Measurements from ENCODE around the gene PITPNC1. TPM values are rescaled to one million over a fixed set of nuclear protein-coding genes. Genes with fewer than 3 reads are reported as not detected.

Gene PITPNC1
- total RNA-seq, 1 experiment from 2014 or later, result 10.4 TPM

DNA sequence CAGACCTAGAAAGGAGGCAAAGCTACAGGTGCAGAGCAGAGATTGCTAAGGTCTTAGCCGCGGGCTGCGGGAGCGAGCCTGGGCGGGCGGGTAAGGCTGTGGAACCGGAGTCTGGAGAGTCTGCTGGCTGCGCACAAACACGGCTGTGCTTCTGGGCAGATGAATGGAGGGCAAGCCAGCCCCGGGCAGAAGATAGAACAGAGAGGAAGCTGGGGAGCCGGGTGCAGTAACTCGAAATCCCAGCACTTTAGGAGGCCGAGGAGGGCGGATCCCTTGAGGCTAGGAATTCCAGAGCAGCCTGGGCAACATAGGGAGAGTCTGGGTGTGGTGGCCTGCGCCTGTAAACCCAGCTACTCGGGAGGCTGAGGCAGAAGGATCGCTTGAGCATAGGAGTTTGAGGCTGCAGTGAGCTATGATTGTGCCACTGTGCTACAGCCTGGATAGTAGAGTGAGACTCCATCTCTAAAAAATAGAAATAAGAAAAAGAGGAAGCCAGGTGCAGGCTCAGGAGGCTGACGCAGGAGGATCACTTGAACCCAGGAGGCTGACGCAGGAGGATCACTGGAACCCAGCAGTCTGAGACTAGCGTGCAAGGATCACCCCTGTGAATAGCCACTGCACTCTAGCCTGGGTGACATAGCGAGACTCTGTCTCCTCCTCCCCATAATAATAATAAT lies 56.3 kb downstream of the PITPNC1 start:
- DNase-seq (ENCODE audit: low read depth), result no peak

DNA sequence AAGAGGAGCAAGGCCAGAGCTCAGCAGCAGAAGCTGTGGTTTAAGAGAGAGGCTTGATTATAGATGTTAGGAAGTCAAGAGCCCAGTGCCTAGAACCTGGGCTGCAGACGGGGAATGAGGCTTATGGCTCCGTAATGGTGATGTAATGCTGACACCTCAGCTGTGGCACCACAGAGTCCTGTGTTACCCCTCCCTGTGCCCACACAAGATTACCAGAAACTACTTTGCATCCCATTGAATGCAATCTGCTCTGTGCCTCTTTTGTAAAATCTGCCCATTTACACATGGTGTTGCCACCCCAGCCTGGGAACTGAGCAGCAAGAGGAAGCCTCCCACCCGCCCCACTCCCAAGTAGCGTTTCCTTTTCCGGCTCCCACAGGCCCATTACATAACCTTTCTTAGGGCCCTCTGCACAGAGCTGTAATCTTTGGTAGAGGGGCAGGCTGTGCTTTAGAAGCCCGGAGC lies 57.0 kb downstream of the PITPNC1 start:
- no peak for DNase-seq (ENCODE audit: low read depth)

DNA sequence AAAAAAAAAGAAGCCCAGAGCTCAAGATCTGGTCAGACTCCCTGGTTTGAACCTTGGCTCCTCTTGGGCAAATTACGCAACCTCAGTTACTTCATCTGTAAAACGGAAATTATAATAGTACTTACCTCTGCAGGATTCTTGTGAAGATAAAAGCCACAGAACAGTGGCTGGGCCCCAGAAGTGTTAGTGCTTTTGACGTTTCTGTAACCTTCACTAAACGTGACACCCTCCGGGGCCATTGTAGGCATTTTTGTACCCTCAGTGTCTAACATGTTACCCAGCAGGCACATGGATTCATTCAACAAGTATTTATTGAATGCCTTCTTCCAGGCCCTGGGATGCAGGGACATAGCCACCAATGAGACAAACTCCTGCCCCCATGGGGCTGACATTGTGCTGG lies 58.0 kb downstream of the PITPNC1 start:
- no peak for DNase-seq (ENCODE audit: low read depth)

DNA sequence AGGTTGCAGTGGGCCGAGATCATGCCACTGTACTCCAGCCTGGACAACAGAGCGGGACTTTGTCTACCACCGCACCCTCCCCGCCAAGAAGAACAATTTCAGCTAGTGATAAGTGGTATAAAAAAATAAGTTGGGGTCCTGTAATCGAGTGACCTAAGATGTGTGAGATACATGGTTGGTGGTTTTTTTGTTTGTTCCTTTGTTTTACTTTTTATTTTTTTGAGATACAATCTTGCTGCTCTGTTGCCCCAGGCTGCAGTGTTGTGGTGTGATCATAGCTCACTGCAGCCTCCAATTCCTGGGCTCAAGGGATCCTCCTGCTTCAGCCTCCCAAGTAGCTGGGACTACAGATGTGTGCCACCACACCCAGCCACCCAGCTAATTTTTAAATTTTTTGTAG lies 58.7 kb downstream of the PITPNC1 start:
- no peak for DNase-seq (ENCODE audit: low read depth)

DNA sequence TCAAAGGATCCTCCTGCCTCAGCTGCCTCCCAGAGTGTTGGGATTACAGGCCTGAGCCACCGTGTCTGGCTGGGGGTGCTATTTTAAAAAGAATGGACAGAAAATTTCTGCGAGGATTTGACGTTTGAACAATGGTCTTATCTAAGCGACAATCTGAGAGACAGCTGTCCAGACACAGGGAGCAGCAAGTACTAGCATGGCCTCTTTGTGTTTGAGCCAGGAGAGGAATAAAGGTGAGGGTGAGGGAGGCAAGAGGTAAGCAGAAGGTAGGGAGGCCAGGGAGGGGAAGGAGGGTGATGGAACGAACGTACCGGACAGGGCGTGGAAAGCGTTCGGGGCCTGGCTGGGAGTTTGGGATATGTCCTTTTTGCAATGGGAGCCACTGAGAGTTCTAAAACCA lies 59.2 kb downstream of the PITPNC1 start:
- no peak for DNase-seq (ENCODE audit: low read depth)

DNA sequence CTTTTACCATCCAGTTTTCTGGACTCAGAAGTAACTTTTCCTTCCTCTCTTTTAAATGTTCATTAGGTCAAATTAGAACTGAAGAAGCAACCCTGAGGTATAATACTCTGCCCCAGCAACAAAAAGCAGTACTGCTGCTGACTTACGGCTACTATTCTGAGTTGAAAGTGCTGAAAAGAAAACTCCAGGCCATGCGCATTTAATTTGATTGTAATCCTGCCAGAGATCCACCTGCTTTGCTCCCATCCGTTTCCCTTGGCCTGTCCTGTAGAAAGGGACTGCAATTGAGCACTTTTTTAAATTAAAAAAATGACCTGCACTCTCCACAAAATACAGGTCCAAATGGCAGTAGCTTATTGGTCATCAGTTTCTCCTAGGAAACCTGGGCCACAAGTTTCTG lies 61.6 kb downstream of the PITPNC1 start:
- no peak for DNase-seq (ENCODE audit: low read depth)

DNA sequence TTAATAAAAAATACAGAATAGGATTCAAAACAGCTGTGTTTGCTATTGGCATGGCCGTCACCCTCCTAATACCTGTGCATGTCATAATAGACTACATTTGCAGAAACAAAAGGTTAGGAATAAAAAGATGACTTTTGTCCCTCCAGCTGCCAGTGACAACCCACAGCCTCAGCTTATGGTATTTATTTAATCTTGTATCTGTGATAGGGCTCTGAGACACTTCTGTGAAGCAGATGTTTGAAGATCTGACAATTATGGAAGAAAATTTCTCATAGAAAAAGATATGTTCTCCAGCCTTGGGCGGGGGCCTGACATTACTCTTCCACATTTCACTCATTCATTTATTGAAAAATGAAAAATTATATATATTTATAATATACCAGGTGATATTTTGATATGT lies 62.2 kb downstream of the PITPNC1 start:
- DNase-seq (ENCODE audit: low read depth), result no peak

DNA sequence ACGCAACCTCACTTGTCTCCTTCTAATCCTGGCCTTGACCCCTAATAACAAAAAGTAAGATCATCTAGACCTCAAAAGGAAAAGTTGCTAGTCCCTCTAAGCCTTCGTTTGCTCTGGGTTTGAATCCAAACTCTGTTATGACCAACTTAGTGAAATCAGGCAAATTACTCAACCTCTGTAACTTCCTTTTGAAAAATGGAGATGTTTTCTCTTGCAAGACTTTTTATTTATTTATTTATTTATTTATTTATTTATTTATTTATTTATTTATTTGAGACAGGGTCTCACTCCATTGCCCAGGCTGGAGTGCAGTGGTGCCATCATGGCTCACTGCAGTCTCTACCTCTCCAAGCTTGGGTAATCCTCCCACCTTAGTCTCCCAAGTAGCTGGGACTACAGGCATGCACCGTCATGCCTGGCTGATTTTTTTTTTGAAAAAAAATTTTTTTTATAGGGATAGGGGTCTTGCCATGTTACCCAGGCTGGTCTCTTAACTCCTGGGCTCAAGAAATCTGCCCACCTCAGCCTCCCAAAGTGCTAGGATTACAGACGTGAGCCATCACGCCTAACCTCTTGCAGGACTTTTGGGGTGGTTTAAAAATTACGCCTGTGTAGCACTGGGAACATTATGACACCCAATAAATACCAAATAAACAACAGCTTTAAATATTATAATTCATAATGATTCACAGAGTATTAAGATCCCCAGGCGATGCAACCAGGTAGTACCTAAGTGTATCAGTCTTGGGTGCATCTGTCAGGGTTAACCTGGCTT lies 63.4 kb downstream of the PITPNC1 start:
- DNase-seq (ENCODE audit: low read depth), result peak; percentile 6

DNA sequence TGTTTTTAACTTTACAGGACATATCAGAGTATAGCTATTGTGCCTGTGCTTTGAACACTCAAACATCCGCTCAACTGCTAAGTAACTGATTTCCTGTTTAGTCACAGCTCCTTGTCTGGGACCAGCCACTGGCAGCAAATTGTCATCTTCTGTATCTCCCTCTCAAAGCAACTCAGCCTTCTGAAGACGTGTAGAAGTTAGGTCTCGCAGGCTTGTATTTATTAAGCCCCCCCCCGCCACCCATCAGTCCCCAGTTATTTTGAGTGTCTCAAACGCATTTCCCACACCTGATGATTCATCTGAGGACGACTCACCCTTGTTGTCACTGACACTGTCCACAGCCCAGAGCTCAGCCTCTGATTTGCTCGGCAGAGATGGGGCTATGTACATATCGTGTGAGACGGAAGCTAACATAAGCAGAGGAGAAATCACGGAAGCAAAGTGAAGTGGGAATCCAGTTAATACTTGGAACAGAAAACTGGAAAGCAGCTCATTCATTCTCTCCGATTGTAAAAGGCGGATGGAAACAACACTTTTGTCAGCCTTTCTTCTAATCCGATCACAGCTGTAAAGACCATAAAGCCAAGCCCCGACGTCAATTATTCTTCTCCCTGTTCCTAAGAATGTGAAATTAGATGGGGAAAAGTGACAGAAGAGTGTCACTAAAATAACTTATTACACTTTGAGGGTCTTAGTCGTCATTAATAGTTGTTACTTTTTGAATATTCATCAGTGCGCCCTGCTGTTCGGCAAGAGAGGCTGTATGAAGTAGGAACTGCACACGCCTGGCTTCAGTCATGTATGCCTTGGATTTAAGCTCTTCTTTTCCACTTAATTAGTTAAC lies 64.2 kb downstream of the PITPNC1 start:
- DNase-seq (ENCODE audit: low read depth), result peak; percentile 83

DNA sequence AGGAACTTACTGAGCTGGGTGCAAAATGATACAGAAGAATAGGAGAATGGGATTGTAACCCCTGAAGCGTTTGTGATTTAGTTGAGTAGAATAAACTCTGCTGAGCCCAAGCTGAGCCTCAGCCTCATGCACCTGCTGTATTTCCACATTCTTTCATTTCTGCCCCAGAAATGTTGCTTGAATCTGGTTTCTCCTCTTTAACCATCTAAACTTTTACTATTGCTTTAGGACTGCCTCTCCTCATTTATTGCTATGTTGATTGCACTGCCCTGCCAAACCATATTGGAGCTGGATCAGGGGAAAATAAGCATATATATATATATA lies 64.8 kb downstream of the PITPNC1 start:
- no peak for DNase-seq (ENCODE audit: low read depth)

DNA sequence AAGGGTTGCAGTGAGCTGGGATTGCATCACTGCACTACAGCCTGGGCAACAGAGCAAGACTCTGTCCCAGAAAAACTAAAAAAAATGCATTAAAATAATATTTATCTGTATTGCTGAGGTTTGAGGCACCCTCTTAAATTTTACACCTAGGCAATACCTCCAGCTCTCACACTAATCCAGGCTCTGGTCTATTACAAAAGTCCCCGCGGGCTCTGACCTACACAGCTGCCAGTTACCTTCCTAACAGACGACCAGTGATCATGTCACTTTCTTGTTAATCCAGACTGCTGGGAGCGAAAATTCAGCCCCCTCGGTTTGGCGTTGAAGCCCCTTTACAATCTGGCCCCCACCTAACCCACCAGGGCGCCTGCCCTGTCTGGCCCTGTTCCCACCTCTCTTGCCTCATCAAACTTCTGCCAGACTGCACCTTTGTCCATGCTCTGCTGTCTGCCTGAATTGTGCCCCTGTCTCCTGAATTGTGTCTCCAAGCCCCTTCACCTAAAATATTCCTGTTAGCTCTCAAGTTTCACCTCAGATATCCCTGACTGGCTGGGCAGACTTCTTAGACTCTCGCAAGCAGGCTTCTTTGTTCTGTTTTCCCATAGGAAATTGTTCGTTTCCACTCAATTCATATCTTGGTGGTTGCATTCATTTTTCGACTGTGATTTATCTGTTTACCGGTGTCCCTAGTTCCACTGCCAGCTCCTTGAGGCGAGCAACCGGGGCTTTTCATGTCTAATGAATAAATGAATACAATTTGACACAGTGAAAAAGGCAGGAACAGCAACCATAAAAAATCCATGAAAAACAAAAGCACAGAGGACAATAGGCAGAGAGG lies 65.9 kb downstream of the PITPNC1 start:
- DNase-seq (ENCODE audit: low read depth), result no peak

DNA sequence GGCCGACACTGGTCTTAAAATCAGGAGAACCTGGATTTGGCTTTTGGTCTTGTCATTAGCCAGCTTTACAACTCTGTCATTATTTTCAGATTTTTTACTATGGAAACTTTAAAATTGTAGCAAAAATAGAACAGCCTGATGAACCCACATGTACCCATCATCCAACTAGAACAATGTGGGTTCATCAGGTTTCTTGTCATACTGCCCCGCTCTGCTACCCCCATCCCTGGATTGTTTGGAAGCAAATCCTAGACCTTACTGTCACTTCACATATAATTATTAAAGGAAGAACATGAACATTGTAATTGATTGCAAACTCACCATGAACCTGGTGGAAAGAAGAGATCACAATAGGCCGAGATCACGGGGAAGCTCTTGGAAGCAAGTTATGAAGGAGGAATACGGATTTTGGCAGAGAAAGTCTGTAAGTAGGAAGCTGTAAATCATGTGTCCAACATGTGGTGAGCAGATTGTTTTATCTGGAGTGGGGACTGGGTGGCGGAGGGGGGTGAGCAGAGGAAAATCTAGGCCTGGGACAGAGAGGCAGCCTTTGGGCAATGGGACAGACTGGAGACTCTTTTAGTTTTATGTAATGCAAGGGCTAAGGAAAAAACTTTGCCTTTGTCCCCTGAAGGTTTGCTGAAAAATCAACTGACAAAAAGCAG lies 67.0 kb downstream of the PITPNC1 start:
- DNase-seq (ENCODE audit: low read depth), result peak; percentile 9

DNA sequence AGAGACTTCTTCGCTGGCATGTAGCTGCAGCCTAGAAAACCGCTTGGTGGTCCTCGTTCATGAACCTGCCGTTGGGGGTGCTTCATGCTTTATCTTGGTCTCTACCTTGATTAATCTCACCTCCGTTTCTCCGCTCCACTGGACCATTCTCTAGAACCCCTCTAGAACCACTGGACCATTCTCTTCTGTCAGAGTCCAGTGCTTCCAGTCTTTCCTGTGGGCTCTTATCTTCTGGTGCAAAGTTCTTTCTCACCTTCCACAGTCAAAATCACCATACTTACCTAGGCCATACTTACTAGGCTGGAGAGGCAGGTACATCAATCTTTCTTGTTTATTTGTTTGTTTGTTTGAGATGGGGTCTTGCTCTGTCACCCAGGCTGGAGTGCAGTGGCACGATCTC lies 71.4 kb downstream of the PITPNC1 start:
- DNase-seq (ENCODE audit: low read depth), result no peak

DNA sequence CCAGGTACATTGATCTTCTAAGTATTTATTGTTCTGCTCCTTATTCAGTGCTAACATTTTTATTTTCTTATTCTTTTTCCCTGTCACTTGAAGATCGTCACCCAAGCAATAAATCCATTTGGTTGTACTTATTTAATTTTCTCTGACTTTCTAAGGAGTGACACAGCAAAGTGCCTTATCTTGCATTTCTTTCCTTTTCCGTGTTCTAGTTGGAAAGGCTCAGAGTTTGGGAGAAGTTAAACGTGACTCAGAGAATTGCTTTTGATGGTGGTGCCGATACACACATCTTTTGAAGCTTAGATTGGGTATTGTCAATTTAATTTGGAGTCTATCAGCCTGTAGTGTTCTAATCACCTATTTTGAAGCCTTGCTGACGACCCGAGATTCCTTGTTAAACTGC lies 72.0 kb downstream of the PITPNC1 start:
- no peak for DNase-seq (ENCODE audit: low read depth)

DNA sequence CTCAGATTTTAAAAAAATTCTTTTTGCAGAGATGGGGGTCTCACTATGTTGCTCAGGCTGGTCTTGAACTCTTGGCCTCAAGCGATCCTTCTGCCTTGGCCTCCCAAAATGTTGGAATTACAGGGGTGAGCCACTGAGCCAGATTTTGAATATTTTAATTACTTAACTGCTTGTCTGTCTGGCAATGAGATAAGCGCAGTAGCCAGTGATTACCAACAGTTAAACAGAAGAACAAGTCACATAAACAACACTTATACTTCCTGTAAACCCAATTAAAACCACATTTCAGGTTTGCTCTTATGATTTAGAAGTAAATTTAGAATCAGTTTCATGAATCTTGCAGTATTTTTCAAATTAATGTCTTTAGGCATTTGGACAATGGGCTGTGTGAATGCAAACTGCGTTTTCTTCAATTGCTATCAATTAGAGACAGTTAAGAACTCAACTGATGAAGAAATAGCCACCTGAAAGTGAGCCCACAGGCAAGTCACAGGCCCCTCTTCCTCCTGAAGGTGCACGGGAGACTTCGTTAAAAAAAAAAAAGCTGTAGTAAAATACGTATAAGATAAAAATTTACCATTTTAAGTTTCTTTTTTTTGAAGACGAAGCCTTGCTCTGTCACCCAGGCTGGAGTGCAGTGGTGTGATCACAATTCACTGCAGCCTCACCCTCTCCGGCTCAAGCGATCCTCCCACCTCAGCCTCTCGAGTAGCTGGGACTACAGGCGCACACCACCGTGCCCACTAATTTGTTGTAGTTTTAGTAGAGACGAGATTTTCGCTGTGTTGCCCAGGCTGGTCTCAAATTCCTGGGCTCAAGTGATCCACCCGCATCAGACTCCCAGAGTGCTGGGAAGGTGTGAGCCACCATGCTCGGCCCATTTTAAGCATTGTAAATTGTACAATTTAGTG lies 73.0 kb downstream of the PITPNC1 start:
- no peak for DNase-seq (ENCODE audit: low read depth)

DNA sequence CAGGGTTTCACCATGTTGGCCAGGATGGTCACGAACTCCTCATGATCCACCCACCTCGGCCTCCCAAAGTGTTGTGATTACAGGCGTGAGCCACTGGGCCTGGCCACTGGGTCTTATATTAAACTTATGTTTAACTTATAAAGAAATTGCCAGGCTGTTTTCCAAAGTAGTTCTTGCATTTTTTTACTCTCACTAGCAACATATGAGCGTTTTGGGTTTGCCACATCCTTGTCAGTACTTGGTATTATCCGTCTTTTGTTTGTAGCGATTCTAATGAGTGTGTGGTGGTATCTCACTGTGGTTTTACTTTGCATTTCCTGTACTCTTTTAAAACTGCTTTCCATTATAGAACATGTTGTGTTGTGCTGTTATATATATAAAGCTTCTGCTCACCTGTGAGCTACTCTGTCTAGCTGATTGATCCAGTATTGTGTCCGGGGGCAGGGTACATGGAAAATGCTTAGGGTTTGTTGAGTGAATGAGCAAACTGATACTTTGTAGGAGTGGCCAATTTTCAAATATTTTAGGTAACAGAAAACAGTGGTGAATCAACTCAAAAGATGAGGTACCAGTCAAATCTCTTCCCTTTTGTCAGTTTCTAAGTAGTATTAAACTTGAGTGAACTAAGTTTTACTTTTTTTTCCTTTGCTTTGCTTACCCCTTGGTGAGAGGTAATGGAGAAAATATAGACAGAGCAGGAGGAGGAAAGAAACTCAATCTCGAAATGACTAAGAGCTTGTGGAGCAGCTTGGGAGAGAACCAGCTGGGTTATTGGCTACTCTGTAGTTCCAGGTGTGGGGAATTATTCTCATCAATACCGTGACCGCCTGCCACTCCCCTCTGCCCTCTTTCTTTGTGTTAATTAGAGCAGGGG lies 75.8 kb downstream of the PITPNC1 start:
- DNase-seq (ENCODE audit: low read depth), result no peak

DNA sequence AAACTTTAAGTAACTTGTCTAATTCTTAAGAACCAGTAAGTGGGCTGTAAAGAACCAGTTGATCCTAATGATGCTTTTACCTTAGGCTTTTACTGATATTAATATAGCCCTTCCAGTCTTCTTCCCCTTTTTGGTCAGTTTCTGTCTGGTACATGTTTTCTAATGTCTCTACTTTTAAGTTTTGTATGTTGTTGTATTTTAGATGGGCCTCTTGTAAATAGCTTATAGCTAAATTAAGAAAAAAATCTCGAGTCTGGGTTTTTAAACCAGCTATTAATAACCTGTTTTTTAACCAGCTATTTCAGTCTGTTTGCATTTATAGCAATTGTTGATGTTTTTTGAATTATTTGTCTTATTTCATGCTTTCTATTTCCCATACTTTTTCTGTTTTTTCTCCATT lies 79.0 kb downstream of the PITPNC1 start:
- DNase-seq (ENCODE audit: low read depth), result no peak

DNA sequence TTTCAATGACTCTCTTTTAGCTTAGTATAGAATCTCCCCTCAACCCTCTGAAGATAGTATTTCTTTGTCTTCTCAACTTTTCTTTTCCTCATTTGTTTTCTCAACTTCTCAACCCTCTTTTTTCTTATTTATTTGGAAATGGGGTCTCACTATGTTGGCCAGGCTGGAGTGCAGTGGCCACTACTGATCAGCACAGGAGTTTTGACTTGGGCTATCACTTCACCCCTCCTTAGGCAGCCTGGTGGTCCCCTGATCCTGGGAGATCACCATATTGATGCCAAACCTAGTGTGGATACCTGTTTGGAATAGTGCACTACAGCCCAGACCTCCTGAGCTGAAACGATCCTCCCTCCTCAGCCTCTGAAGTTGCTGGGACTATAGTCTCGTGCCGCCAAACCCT lies 79.8 kb downstream of the PITPNC1 start:
- no peak for DNase-seq (ENCODE audit: low read depth)

DNA sequence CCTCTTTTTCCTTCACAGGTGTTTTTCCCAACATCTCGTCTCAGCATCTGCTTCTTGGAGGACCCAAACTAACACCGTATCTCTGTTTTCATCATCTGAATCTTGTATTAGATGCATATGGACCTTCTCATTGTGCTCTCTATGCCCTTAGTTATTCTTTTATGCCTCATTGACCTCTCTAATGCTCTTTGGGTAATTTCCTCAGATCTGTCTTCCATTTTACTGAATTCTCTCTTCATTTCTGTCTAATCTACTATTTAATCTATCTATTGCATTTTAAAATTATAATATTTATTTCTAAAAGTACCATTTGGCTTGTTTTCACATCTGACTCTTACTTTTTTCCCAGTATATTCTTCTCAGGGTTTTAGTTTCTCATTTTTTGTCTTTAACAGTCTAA lies 81.1 kb downstream of the PITPNC1 start:
- no peak for DNase-seq (ENCODE audit: low read depth)
